Karpas-422 (cell line): ENCODE data around the gene ZNF615. TPM values are rescaled to one million over a fixed set of nuclear protein-coding genes. Genes with fewer than 3 reads are reported as not detected.
A peak's percentile ranks its signal among the peaks of the same experiment; 100 is the strongest.
"Not testable (repeated sequence)": the region's sequence is repeated elsewhere in the genome, so short reads cannot be mapped to it uniquely, and the experiment has no call there.

ENCODE experiments used
- DNase-seq: peaks from one replicate; pipeline ENCODE4 v3.0.0-alpha.2; 2015
- H2AFZ ChIP-seq: fragments of 200-600 bp; sonication (generic); 2 replicates; pipeline ENCODE4 v1.6.1; 2014; ENCODE audit warnings: antibody characterized with exemption, low read length, mixed read lengths
- H3K27ac ChIP-seq: fragments of 200-600 bp; sonication (generic); 2 replicates; pipeline ENCODE4 v1.5.1; 2014; ENCODE audit warnings: mild to moderate bottlenecking, low read length, moderate library complexity
- H3K27me3 ChIP-seq: fragments of 200-600 bp; sonication (generic); 2 replicates; pipeline ENCODE4 v1.6.1; 2014; ENCODE audit warnings: low read length, mixed read lengths
- H3K36me3 ChIP-seq: fragments of 200-600 bp; sonication (generic); 2 replicates; pipeline ENCODE4 v1.6.1; 2014; ENCODE audit warnings: low read length, mixed read lengths; ENCODE audit not compliant: insufficient read depth
- H3K4me1 ChIP-seq: fragments of 200-600 bp; sonication (generic); 2 replicates; pipeline ENCODE4 v1.6.1; 2014; ENCODE audit warnings: mild to moderate bottlenecking, low read length, mixed read lengths
- H3K4me2 ChIP-seq: fragments of 200-600 bp; sonication (generic); 2 replicates; pipeline ENCODE4 v1.6.1; 2014; ENCODE audit warnings: low read length, low read depth, mild to moderate bottlenecking; ENCODE audit not compliant: poor library complexity, severe bottlenecking
- H3K4me3 ChIP-seq: fragments of 200-600 bp; sonication (generic); 2 replicates; pipeline ENCODE4 v1.5.1; 2014; ENCODE audit warnings: mild to moderate bottlenecking, antibody characterized with exemption, low read length, mixed read lengths
- H3K79me2 ChIP-seq: fragments of 200-600 bp; sonication (generic); 2 replicates; pipeline ENCODE4 v1.6.1; 2014; ENCODE audit warnings: mild to moderate bottlenecking, low read length, mixed read lengths
- H3K9ac ChIP-seq: fragments of 200-600 bp; sonication (generic); 2 replicates; pipeline ENCODE4 v1.6.0; 2014; ENCODE audit warnings: low read length
- H3K9me2 ChIP-seq: fragments of 200-600 bp; sonication (generic), shearing (Covaris generic); replicated peaks from 2 replicates; pipeline ENCODE4 v1.6.0; 2014; ENCODE audit warnings: mild to moderate bottlenecking, low read length, moderate library complexity; ENCODE audit not compliant: insufficient read depth
- H3K9me3 ChIP-seq: fragments of 300-700, 200-600 bp; sonication (generic); 2 replicates; pipeline ENCODE4 v1.6.1; 2014; ENCODE audit warnings: low read length, mixed read lengths
- H4K20me1 ChIP-seq: fragments of 200-600 bp; sonication (generic); 2 replicates; pipeline ENCODE4 v1.6.1; 2014; ENCODE audit warnings: mild to moderate bottlenecking, antibody characterized with exemption, low read length, low read depth; ENCODE audit not compliant: insufficient read depth
- total RNA-seq: library from RNA; depleted of rRNA; stranded (reverse); fragments of >200 nt; shearing (Covaris generic); gene quantifications from 2 replicates; pipeline ENCODE4 v1.2.3, GENCODE V29; 2014; ENCODE audit warnings: low replicate concordance

Gene ZNF615
- total RNA-seq, 1 experiment from 2014 or later: 11.8 TPM

DNA sequence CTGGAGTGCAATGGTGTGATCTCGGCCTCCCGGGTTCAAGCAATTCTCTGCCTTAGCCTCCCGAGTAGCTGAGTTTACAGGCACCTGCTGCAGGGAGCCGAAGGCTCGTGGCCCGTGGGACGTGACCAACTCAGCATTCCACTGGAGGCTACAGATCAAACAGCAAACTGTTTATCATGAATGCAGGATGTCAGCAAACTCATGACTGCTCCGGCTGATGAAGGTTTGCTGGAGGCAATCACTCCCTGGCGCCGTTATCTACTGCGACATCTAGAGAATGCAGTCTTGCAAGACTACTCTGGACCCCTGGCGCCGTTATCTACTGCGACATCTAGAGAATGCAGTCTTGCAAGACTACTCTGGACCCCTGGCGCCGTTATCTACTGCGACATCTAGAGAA, 32.2 kb downstream of the ZNF615 start:
- Histone ChIP-seq H3K9me3 (peaks cover 72% of the 10 kb centered on the region), H3K36me3 (peaks cover 31% of the 10 kb centered on the region)
- not testable (repeated sequence) for H3K79me2 ChIP-seq, H3K4me1 ChIP-seq, H4K20me1 ChIP-seq, H3K27ac ChIP-seq, H3K9me2 ChIP-seq, H3K27me3 ChIP-seq, H3K9ac ChIP-seq, H2AFZ ChIP-seq, DNase-seq, H3K4me3 ChIP-seq, H3K4me2 ChIP-seq

DNA sequence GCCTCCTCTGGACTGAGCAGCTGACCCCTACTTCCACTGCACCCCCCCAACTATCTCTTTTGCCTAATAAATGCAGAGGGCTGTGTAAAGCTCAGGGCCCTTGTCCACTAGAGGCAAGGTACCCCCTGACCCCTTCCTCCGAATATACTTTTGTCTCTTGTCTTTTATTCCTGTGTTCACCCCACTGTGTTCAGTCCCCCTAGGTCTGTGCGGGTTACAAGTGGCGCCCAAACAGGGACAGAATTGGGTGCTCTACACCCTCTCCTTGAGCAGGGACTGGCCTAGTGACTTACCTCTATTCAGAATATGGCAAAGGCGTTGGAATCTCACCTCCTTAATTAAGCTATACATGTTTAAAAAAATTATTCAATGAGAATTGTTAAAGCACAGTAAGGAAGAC, 36.4 kb downstream of the ZNF615 start:
- no peaks in the 10 kb centered on the region for H3K27me3 ChIP-seq
- H3K4me3 ChIP-seq: no peak overlapping the region
- no peak overlapping the region for H2AFZ ChIP-seq
- peaks cover 55% of the 10 kb centered on the region for H3K9me3 ChIP-seq
- H3K79me2 ChIP-seq: no peaks in the 10 kb centered on the region
- H3K9ac ChIP-seq: no peak overlapping the region
- no peaks in the 10 kb centered on the region for H3K9me2 ChIP-seq
- H3K27ac ChIP-seq: no peak overlapping the region
- H3K4me1 ChIP-seq: no peaks in the 10 kb centered on the region
- H3K4me2 ChIP-seq: no peak overlapping the region
- peak; percentile 53 for DNase-seq
- H3K36me3 ChIP-seq: peaks cover 41% of the 10 kb centered on the region
- no peaks in the 10 kb centered on the region for H4K20me1 ChIP-seq

DNA sequence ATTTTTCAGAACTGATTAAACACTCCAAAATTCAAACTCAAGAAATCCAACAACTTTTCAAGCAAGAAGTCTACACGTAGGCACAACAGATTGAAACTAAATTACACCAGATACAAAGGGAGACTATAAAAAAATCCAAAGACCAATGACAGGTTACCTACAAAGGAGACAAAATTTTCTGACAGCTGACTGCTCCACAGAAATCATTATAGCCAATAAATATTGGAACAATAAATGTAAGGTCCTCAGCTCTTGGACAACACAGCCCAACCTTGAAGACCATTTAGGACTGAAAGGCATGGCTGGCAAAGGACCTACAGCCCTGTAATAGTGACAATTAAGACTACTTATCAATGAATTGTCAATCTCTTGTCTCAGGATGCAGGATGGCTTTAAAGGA, 37.3 kb downstream of the ZNF615 start:
- no peak for DNase-seq
- H2AFZ ChIP-seq: no peak overlapping the region
- no peaks in the 10 kb centered on the region for H3K79me2 ChIP-seq
- no peaks in the 10 kb centered on the region for H3K9me2 ChIP-seq
- no peak overlapping the region for H3K27ac ChIP-seq
- H3K9ac ChIP-seq: no peak overlapping the region
- H3K4me2 ChIP-seq: no peak overlapping the region
- H3K27me3 ChIP-seq: no peaks in the 10 kb centered on the region
- no peaks in the 10 kb centered on the region for H3K4me1 ChIP-seq
- no peaks in the 10 kb centered on the region for H4K20me1 ChIP-seq
- H3K9me3 ChIP-seq: peaks cover 55% of the 10 kb centered on the region
- H3K4me3 ChIP-seq: 0 out of 2 replicates have a peak overlapping the region, but pooled peaks have one; percentile 2
- H3K36me3 ChIP-seq: peaks cover 41% of the 10 kb centered on the region

DNA sequence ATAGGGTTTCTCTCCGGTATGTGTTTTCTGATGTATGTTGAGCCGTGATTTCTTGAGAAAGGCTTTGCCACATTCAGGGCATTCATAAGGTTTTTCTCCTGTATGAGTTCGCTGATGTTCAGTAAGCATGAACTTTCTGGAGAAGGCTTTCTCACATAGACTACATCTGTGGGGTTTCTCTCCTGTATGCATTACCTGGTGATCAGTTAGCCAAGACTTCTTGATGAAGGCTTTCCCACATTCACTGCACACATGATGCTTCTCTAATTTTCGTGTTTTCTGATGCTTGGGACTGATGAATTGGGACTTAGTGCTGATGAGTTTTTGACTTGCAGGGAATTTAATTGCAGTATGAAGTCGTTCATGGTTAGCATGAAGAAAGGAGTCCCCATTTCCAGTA, 42.4 kb downstream of the ZNF615 start:
- no peak overlapping the region for H3K4me3 ChIP-seq
- no peak for DNase-seq
- no peaks in the 10 kb centered on the region for H4K20me1 ChIP-seq
- H3K9ac ChIP-seq: no peak overlapping the region
- H3K9me3 ChIP-seq: peaks cover 33% of the 10 kb centered on the region
- no peak overlapping the region for H3K27ac ChIP-seq
- H3K9me2 ChIP-seq: no peaks in the 10 kb centered on the region
- H2AFZ ChIP-seq: no peak overlapping the region
- H3K4me1 ChIP-seq: no peaks in the 10 kb centered on the region
- H3K4me2 ChIP-seq: no peak overlapping the region
- H3K36me3 ChIP-seq: peaks cover 14% of the 10 kb centered on the region
- H3K27me3 ChIP-seq: no peaks in the 10 kb centered on the region
- H3K79me2 ChIP-seq: no peaks in the 10 kb centered on the region

DNA sequence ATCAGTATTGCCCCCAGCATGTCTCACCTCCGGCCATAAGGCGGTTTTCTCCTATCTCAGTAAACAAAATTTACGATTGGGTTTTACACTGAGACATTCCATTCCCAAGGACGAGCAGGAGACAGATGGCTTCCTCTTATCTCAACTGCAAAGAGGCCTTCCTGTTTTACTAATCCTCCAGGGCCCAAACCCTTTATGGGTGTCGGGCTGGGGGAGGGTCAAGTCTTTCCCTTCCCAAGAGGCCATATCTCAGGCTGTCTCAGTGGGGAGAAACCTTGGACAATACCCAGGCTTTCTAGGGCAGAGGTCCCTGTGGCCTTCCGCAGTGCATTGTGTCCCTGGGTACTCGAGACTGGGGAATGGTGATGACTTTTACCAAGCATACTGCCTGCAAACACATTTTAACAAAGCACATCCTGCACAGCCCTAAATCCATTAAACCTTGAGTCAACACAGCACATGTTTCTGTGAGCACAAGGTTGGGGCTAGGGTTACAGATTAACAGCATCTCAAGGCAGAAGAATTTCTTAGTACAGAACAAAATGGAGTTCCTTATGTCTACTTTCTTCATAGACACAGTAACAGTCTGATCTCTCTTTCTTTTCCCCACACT, 47.3 kb downstream of the ZNF615 start:
- not testable (repeated sequence) for H3K36me3 ChIP-seq, H3K4me3 ChIP-seq, DNase-seq, H3K9ac ChIP-seq, H3K27me3 ChIP-seq, H3K79me2 ChIP-seq, H3K4me1 ChIP-seq, H4K20me1 ChIP-seq, H3K27ac ChIP-seq, H3K4me2 ChIP-seq, H2AFZ ChIP-seq, H3K9me2 ChIP-seq
- H3K9me3 ChIP-seq: peaks cover 16% of the 10 kb centered on the region

DNA sequence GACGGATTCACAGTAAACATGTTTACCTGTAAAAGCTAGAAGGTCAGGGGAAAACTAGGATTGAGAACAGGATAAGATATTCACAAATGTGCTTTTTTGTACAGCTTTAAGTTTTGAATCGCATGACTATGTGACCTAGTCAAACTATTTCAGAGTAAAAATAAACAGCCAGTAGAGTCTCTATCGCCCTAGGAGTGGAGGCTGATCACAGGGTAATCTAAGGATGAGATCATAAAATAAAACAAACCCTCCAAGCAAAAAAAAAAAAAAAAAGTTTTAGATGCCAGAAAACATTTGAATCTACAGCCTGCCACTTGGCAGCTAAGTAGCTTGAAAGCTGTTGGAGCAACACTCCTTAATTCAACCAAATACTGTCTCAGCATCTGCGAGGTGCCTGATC, 48.2 kb downstream of the ZNF615 start:
- no peak overlapping the region for H3K27ac ChIP-seq
- no peak overlapping the region for H3K9ac ChIP-seq
- H4K20me1 ChIP-seq: no peaks in the 10 kb centered on the region
- no peak overlapping the region for H3K4me2 ChIP-seq
- no peaks in the 10 kb centered on the region; the same call in 1 of the 2 replicates for H3K36me3 ChIP-seq
- no peaks in the 10 kb centered on the region for H3K79me2 ChIP-seq
- H3K9me2 ChIP-seq: no peaks in the 10 kb centered on the region
- H3K4me1 ChIP-seq: no peaks in the 10 kb centered on the region
- no peaks in the 10 kb centered on the region for H3K27me3 ChIP-seq
- H3K9me3 ChIP-seq: peaks cover 16% of the 10 kb centered on the region
- no peak for DNase-seq
- no peak overlapping the region for H2AFZ ChIP-seq
- H3K4me3 ChIP-seq: no peak overlapping the region

DNA sequence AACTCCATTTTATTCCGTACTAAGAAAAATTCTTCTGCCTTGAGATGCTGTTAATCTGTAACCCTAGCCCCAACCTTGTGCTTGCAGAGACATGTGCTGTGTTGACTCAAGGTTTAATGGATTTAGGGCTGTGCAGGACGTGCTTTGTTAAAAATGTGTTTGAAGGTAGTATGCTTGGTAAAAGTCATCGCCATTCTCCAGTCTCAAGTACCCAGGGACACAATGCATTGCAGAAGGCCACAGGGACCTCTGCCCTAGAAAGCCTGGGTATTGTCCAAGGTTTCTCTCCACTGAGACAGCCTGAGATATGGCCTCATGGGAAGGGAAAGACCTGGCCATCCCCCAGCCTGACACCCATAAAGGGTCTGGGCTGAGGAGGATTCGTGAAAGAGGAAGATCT, 50.2 kb downstream of the ZNF615 start:
- not testable (repeated sequence) for H4K20me1 ChIP-seq, H3K36me3 ChIP-seq, H3K27ac ChIP-seq, H3K9me2 ChIP-seq, DNase-seq, H3K4me1 ChIP-seq, H3K4me3 ChIP-seq, H2AFZ ChIP-seq, H3K79me2 ChIP-seq, H3K9ac ChIP-seq, H3K27me3 ChIP-seq, H3K4me2 ChIP-seq
- peaks cover 11% of the 10 kb centered on the region for H3K9me3 ChIP-seq

DNA sequence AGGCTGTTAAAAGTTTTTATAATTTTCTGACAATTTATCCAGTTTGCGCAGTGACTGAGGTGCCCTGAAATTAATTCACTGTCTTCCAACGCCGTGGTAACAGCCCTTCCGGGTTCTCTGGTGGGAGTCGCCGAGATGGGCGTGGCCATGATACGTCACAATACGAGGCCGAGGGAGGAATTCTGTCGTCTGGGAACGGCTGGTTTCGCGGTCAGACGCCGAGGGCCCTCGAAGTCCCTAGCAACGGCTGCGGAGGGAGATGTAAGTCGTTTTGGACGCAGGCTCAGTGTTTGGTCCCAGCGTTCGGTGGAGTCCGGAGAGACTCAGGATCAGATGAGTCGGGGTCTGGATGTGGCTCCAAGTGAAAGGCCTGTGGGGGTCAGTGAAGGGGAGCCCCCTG, 59.0 kb downstream of the ZNF615 start:
- H3K4me3 ChIP-seq: no peak overlapping the region
- H3K9me2 ChIP-seq: no peaks in the 10 kb centered on the region
- no peak overlapping the region for H2AFZ ChIP-seq
- no peak overlapping the region for H3K9ac ChIP-seq
- no peak overlapping the region for H3K4me2 ChIP-seq
- H3K4me1 ChIP-seq: no peaks in the 10 kb centered on the region
- H3K27ac ChIP-seq: no peak overlapping the region
- H4K20me1 ChIP-seq: no peaks in the 10 kb centered on the region
- DNase-seq: no peak
- no peaks in the 10 kb centered on the region for H3K79me2 ChIP-seq
- H3K9me3 ChIP-seq: peaks cover 63% of the 10 kb centered on the region
- peaks cover 26% of the 10 kb centered on the region for H3K36me3 ChIP-seq
- H3K27me3 ChIP-seq: no peaks in the 10 kb centered on the region

DNA sequence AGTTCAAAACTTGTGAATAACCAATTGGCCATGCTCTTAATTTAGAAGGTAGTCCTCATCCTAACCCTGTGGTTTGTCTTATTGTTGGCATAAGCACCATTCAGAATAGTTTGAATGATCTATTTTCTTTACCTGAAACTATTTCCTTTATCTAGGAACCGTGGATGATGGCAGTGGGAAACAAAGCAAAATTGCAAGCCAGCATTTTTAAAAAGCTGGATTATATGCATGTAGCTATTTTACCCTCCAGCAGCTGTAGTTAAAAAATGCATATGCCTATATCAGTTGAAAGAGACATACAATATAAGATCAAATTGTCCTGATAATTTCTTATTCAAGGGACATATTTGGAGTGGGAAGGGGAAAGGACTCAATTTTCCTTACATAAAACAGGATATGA, 61.4 kb downstream of the ZNF615 start:
- Histone ChIP-seq H4K20me1 (no peaks in the 10 kb centered on the region), H3K27me3 (no peaks in the 10 kb centered on the region), H3K9me2 (no peaks in the 10 kb centered on the region), H3K4me1 (no peaks in the 10 kb centered on the region), H3K4me3 (no peak overlapping the region), H3K36me3 (peaks cover 48% of the 10 kb centered on the region), H3K79me2 (no peaks in the 10 kb centered on the region), H3K9me3 (peaks cover 74% of the 10 kb centered on the region), H3K27ac (no peak overlapping the region), H3K4me2 (no peak overlapping the region), H2AFZ (no peak overlapping the region), H3K9ac (no peak overlapping the region)
- DNase-seq: no peak
